Tibial artery (tissue), 4 donors: ENCODE measurements around the gene H1-8.

Experiments used
- DNase-seq, 2 donors: peaks; one replicate each; pipeline ENCODE4 v3.0.0-alpha.2; 2019
- H3K27ac ChIP-seq, 2 donors: fragments of 200-600 bp; sonication (generic) in 1 of 2; 1 replicate in 1 of 2; 2 replicates in 1 of 2; pipeline ENCODE4 v1.5.1; 2018 to 2019; ENCODE audit warnings: mild to moderate bottlenecking in 1 of 2
- H3K27me3 ChIP-seq, 2 donors: fragments of 200-600 bp; sonication (generic) in 1 of 2; one replicate each; pipeline versions ENCODE4 v1.5.1 to v1.6.0; 2016 to 2019
- H3K36me3 ChIP-seq, 3 donors: fragments of 200-600 bp; sonication (generic) in 2 of 3; one replicate each; pipeline ENCODE4 v1.5.1; 2016 to 2019; ENCODE audit warnings: mild to moderate bottlenecking in 2 of 3
- H3K4me1 ChIP-seq, 4 donors: fragments of 200-600 bp; sonication (generic) in 2 of 4; 1 replicate in 3 of 4; 2 replicates in 1 of 4; pipeline ENCODE4 v1.5.1; 2016 to 2019
- H3K4me3 ChIP-seq, 2 donors: fragments of 200-600 bp; sonication (generic) in 1 of 2; 1 replicate in 1 of 2; 2 replicates in 1 of 2; pipeline ENCODE4 v1.5.1; 2018 to 2019; ENCODE audit warnings: mild to moderate bottlenecking in 2 of 2
- H3K9me3 ChIP-seq, 3 donors: fragments of 200-600 bp; sonication (generic) in 1 of 3; one replicate each; pipeline ENCODE4 v1.5.1; 2016 to 2019
- intact Hi-C: fragments of 100-400 bp; cut with DNase I; formaldehyde crosslinking; loops from one replicate; pipeline ENCODE4 v1.15.0; 2023; ENCODE audit warnings: low total_unique reads
- TF ChIP-seq, protein P1 (sequence below), 2 experiments: fragments of 200-600 bp in 1 of 2; fragments of 450-650 bp in 1 of 2; IDR thresholded peaks; one replicate each; pipeline ENCODE4 v1.5.1; 2017 to 2019; ENCODE audit warnings: antibody characterized with exemption in 2 of 2, mild to moderate bottlenecking in 1 of 2, moderate library complexity in 1 of 2

Gene H1-8

DNA sequence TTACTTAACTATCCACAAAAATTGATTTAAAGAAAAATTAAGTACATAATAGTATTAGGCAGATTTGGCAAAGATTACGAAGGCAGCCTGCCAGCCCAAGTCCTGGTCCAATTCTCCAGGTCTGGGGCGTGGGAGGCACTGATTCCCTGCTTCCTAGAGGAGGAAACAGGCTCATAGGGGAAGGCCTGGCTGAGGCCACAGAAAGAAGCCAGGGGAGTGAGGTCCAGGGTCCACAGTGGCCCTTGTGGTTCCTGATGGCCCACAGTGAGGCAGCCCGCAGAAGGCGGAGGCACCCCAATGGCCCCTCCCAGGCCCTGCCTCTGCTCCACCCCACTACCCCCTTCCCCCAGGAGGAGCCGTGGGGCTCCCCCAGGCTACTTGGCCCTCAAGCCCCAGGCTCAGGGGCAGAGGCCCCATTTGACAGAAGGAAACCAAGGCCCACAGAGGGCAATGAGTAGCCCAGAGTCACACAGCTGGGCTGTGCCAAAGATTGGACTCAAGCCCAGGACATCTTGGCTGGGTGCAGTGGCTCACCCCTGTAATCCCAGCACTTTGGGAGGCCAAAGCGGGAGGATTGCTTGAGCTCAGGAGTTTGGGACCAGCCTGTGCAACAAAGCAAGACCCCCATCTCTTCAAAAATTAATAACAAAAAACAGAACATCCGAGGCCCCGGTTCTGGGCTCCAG lies 21.0 kb downstream of the H1-8 start:
- H3K36me3 ChIP-seq = peaks cover 32 to 72% (median 62%) of the 10 kb centered on the region in 3 donors
- H3K4me3 ChIP-seq = no peak overlapping the region
- no peak for DNase-seq
- H3K4me1 ChIP-seq = peaks cover 9 to 59% (median 47%) of the 10 kb centered on the region in 4 donors
- no peaks in the 10 kb centered on the region for H3K27me3 ChIP-seq
- H3K27ac ChIP-seq = peak overlapping the region; percentile 71 to 90
- H3K9me3 ChIP-seq = no peaks in the 10 kb centered on the region
- intact Hi-C loops = no loop called here
- TF ChIP-seq, protein P1, sequence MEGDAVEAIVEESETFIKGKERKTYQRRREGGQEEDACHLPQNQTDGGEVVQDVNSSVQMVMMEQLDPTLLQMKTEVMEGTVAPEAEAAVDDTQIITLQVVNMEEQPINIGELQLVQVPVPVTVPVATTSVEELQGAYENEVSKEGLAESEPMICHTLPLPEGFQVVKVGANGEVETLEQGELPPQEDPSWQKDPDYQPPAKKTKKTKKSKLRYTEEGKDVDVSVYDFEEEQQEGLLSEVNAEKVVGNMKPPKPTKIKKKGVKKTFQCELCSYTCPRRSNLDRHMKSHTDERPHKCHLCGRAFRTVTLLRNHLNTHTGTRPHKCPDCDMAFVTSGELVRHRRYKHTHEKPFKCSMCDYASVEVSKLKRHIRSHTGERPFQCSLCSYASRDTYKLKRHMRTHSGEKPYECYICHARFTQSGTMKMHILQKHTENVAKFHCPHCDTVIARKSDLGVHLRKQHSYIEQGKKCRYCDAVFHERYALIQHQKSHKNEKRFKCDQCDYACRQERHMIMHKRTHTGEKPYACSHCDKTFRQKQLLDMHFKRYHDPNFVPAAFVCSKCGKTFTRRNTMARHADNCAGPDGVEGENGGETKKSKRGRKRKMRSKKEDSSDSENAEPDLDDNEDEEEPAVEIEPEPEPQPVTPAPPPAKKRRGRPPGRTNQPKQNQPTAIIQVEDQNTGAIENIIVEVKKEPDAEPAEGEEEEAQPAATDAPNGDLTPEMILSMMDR (IDR thresholded peaks at IDR 0.05) = no peak

DNA sequence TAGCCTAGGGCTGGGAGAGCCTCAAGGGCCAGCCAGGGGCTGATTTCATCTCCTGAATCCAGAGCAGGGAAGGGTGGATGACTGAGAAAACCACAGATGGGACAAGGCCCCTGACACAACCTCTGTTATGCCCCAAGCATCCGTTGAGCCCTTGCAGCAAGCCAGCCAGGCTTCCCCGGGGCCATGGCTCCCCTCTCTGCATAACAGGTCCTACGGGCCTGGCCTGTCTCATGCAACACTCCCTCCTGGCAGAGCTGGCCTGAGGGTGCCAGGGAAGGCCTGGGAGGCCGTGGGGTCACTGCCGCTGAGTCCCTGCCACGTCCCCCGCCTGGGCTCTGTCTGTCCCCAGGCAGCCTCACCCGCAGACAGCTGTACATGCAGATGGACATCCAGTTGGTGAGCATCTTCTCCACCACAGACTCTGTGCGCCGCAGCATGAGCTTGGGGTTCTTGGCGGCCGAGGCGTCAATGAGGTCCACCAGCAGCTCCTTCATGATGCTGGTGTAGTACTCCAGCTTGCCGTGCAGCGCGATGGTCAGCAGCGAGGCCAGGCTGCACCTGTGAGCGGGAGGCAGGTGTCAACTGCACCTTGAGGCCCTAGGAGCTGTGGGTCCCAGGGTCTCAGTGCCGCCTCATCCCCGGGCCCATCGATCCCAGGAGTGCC lies 22.1 kb downstream of the H1-8 start:
- intact Hi-C loops = no loop called here
- H3K36me3 ChIP-seq = peaks cover 42 to 75% (median 70%) of the 10 kb centered on the region in 3 donors
- no peaks in the 10 kb centered on the region for H3K27me3 ChIP-seq
- no peak overlapping the region for H3K4me3 ChIP-seq
- no peak for DNase-seq
- H3K4me1 ChIP-seq = peaks cover 8 to 48% (median 35%) of the 10 kb centered on the region in 4 donors
- no peaks in the 10 kb centered on the region for H3K9me3 ChIP-seq
- H3K27ac ChIP-seq = peak overlapping the region; percentile 71 to 90
- TF ChIP-seq, protein P1 (IDR thresholded peaks at IDR 0.05) = no peak

DNA sequence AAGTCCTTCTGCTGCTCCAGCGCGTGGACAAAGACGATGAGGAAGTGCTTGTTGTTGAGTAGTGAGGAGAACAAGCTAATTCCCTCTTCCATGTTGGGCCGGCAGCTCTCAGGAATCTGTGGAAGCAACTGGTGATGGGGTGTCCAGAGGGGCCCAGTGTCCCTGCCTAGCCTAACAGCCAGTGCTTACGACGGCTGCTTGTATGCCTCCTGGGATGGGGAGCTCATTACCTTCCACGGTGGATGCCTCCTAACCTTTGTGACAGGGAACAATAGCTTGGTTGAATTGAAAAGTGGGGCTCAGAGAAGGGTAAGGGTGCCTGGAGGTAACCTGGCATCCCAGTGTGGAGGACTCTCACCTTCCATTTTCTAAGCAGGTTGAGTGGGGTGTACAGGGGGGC lies 22.9 kb downstream of the H1-8 start:
- Histone ChIP-seq H3K27ac (peak overlapping the region; percentile 10 to 33), H3K4me3 (no peak overlapping the region), H3K27me3 (no peaks in the 10 kb centered on the region), H3K36me3 (peaks cover 49 to 83% (median 78%) of the 10 kb centered on the region in 3 donors), H3K9me3 (no peaks in the 10 kb centered on the region), H3K4me1 (peaks cover 5 to 40% (median 28%) of the 10 kb centered on the region in 4 donors)
- no peak for DNase-seq
- intact Hi-C loops = no loop called here
- TF ChIP-seq, protein P1 (IDR thresholded peaks at IDR 0.05) = no peak

DNA sequence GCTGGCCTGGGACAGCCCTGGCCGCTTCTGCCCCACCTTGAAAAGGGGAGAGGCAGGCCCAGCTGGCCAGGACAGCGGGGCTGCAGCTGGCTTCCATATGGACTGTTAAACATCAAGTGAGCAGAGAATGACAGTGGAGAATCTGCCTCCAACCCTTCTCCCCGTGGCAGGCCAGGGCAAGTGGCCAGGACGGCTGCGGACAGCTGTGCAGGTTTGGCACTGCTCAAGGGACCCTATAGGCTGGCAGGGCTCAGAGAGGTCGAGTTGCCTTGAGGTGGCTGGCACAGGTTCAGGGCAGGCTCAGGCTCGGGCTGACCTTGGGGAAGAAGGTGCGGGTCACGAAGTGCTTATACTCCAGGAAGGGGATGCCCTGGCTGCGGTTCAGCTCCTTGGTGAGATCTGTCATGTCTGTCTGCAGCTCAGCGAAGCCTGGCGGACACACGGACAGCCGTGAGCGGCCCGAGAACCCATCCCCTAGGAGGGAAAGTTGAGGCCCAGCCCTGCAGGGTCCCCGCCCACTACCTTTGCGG lies 24.3 kb downstream of the H1-8 start:
- Histone ChIP-seq H3K4me3 (no peak overlapping the region), H3K36me3 (peaks cover 60 to 90% (median 85%) of the 10 kb centered on the region in 3 donors), H3K27ac (peak overlapping the region; percentile 10 to 33), H3K9me3 (no peaks in the 10 kb centered on the region), H3K27me3 (no peaks in the 10 kb centered on the region), H3K4me1 (peaks cover 0 to 27% (median 14%) of the 10 kb centered on the region in 4 donors)
- intact Hi-C loops = no loop called here
- TF ChIP-seq, protein P1 (IDR thresholded peaks at IDR 0.05) = no peak
- no peak for DNase-seq

DNA sequence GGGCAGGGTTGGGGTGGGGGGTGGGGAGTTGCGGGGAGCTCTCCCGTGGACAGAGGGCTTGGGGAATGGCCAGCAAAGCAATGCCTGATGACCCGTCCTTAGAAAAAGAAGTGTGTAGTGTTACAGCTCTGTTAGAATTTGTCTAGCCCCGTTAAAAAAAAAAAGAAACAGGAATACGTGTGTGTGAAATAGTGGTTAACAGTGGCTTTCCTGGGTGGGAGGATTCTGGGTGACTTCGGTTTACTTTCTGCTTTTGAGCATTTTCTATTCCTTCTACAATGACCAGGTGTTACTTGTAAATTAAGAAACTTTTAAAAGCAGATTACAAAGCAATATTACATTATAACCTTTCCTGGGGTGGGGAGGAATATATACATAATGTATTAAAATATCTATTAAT lies 25.0 kb downstream of the H1-8 start:
- H3K4me1 ChIP-seq = peaks cover 0 to 20% (median 14%) of the 10 kb centered on the region in 4 donors
- intact Hi-C loops = no loop called here
- no peak overlapping the region for H3K4me3 ChIP-seq
- H3K27me3 ChIP-seq = no peaks in the 10 kb centered on the region
- DNase-seq = no peak
- H3K27ac ChIP-seq = no peak overlapping the region
- TF ChIP-seq, protein P1 (IDR thresholded peaks at IDR 0.05) = no peak
- H3K9me3 ChIP-seq = no peaks in the 10 kb centered on the region
- H3K36me3 ChIP-seq = peaks cover 60 to 90% (median 85%) of the 10 kb centered on the region in 3 donors
